Measurements from ENCODE around the gene HS3ST5. TPM values are rescaled to one million over a fixed set of nuclear protein-coding genes. Genes with fewer than 3 reads are reported as not detected.
"Not testable (repeated sequence)": the region's sequence is repeated elsewhere in the genome, so short reads cannot be mapped to it uniquely, and the experiment has no call there.

The HS3ST5 gene
- total RNA-seq, 4 donors from 2014 or later: not detected

- H3K36me3 ChIP-seq: no peaks in the 10 kb centered on the region
- H3K9me3 ChIP-seq: no peaks in the 10 kb centered on the region
- intact Hi-C loops (cut with DNase I): no loop called here
- DNase-seq: no peak
- no peak overlapping the region for H3K4me3 ChIP-seq
- H3K27me3 ChIP-seq: no peaks in the 10 kb centered on the region
- no peak for TF ChIP-seq POLR2A (IDR thresholded peaks at IDR 0.05)
- TF ChIP-seq CTCF (IDR thresholded peaks at IDR 0.05): no peak
- no peaks in the 10 kb centered on the region for H3K4me1 ChIP-seq
- 75 to 93% methylated on average over 1 to 2 of the region's 2 CpGs for WGBS, 2 donors
- no peak overlapping the region for H3K27ac ChIP-seq
Observed at GRCh38 chr6:114049367-114049966, 293.4 kb downstream of the HS3ST5 start.

- H3K36me3 ChIP-seq; intact Hi-C loops (cut with DNase I); H3K4me1 ChIP-seq; H3K4me3 ChIP-seq; H3K27me3 ChIP-seq; DNase-seq; H3K27ac ChIP-seq; H3K9me3 ChIP-seq: not testable (repeated sequence)
- WGBS, 2 donors: 75 to 89% methylated on average over 5 of the region's 5 CpGs
Observed at GRCh38 chr6:114044566-114044965, 298.3 kb downstream of the HS3ST5 start.

- TF ChIP-seq CTCF (IDR thresholded peaks at IDR 0.05): no peak
- TF ChIP-seq POLR2A (IDR thresholded peaks at IDR 0.05): no peak
- Histone ChIP-seq H3K27ac (no peak overlapping the region), H3K36me3 (no peaks in the 10 kb centered on the region), H3K4me1 (no peaks in the 10 kb centered on the region), H3K4me3 (no peak overlapping the region), H3K9me3 (no peaks in the 10 kb centered on the region), H3K27me3 (no peaks in the 10 kb centered on the region)
- intact Hi-C loops (cut with DNase I): no loop called here
- DNase-seq: no peak
- 36 to 40% methylated on average over 7 of the region's 7 CpGs for WGBS, 2 donors
Observed at GRCh38 chr6:114042267-114043016, 300.4 kb downstream of the HS3ST5 start.

GRCh38 chr6:114040871-114041270 lies 302.0 kb downstream of the HS3ST5 start:
- DNase-seq: no peak
- no peak overlapping the region for H3K27ac ChIP-seq
- H3K9me3 ChIP-seq: no peaks in the 10 kb centered on the region
- no peaks in the 10 kb centered on the region for H3K27me3 ChIP-seq
- H3K4me3 ChIP-seq: no peak overlapping the region
- H3K36me3 ChIP-seq: no peaks in the 10 kb centered on the region
- TF ChIP-seq CTCF (IDR thresholded peaks at IDR 0.05) (no peak), POLR2A (IDR thresholded peaks at IDR 0.05) (no peak)
- intact Hi-C loops (cut with DNase I): no loop called here
- no peaks in the 10 kb centered on the region for H3K4me1 ChIP-seq
- WGBS, 2 donors: 54 to 60% methylated on average over 2 of the region's 2 CpGs

- no peak for DNase-seq
- Histone ChIP-seq H3K4me1 (no peaks in the 10 kb centered on the region), H3K27ac (no peak overlapping the region), H3K36me3 (no peaks in the 10 kb centered on the region), H3K27me3 (no peaks in the 10 kb centered on the region), H3K4me3 (no peak overlapping the region), H3K9me3 (no peaks in the 10 kb centered on the region)
- TF ChIP-seq POLR2A (IDR thresholded peaks at IDR 0.05): no peak
- no peak for TF ChIP-seq CTCF (IDR thresholded peaks at IDR 0.05)
- WGBS, 2 donors: 94 to 100% methylated on average over 1 to 2 of the region's 2 CpGs
- intact Hi-C loops (cut with DNase I): no loop called here
Observed at GRCh38 chr6:114039841-114040240, 303.0 kb downstream of the HS3ST5 start.

Measured in esophagus squamous epithelium (tissue), 5 donors.